ENCODE results near the gene SP140.
A peak's percentile ranks its signal among the peaks of the same experiment; 100 is the strongest.
"Not testable (repeated sequence)": the region's sequence is repeated elsewhere in the genome, so short reads cannot be mapped to it uniquely, and the experiment has no call there.

Gene SP140

GRCh38 chr2:230289311-230289710, 63.8 kb downstream of the SP140 start:
- not testable (repeated sequence) for DNase-seq (ENCODE audit: low read depth in 2 of 2)

DNA sequence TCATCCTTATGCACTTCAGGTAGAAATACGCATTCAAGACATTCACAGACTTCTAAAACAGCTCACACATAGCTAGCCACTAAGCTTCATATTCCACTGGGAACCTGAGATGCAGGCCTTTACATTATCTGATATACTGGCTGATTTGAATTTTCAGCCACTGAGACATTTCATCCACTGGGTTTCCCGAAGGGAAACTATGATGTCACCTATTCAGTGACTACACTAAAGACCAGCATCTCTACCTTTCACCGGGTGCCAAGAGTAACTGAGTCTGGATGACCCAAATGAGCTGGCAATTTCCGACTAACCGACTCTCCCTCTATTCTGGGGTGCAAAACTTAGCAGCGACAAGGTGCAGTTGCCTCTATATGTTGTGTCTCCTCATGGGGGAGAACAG, 69.7 kb downstream of the SP140 start:
- no peak for DNase-seq (ENCODE audit: low read depth in 2 of 2)

DNA sequence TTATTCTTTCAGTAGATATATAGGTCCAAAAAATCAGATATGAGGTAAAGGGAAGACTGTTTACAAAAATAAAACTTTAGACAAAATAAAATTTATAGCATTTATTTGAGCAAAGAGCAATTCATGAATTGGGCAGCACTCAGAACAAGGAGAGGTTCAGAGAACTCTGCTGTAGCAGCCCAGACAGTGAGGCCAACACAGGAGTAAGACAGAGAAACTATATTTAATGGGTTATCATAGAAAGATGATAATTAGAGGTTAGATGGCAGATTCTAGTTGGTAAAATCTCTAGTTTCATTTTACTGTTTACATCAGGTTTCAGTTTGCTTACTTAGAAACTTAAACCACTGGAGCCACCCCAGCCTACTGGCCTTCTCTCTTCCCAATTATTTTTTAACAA, 71.4 kb downstream of the SP140 start:
- no peak for DNase-seq (ENCODE audit: low read depth in 2 of 2)

- no peak for DNase-seq (ENCODE audit: low read depth in 2 of 2)
These were observed 74.1 kb downstream of the SP140 start for GRCh38 chr2:230299618-230300017.

DNA sequence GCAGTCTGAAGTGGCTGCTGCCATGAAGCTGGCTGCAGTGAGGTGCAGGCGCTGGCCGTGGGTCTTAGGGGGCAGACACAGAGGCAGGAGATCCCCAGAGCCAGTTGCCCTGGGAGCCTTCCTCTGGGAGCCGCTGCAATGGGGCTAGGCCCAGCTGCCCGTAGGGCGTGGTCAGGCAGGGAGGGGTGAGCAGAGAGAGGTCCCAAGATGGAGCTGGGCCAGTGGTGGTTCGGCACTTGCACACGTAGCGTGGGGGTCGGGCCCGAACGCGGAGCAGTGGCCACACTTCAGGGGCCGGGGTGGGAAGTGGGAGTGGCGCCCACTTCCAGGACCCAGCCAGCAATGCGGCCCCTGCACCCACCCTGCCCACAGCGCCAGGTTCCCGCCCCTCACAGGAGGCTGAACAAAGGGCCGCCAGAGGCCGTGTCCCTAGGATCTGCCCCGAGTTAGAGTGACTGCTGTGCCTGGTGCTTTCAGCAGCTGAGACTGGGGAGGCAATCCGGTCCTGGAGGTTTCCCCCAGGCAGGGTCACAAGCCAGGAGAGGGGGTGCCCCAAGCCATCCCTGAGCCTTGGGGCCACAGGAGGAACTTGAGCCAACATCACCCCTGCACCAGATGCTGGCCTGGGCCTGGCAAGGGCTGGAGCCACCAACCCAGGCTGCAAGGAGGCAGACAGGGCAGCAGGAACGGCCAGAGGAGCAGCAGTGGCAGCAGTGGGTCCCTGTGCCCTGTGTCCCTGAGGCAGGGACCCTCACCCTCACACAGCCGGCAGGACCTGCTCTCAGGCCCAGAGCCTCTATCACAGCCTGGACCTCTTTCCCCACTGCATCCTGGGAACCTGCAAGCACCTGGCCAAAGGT, 80.1 kb downstream of the SP140 start:
- no peak for DNase-seq (ENCODE audit: low read depth in 2 of 2)

DNA sequence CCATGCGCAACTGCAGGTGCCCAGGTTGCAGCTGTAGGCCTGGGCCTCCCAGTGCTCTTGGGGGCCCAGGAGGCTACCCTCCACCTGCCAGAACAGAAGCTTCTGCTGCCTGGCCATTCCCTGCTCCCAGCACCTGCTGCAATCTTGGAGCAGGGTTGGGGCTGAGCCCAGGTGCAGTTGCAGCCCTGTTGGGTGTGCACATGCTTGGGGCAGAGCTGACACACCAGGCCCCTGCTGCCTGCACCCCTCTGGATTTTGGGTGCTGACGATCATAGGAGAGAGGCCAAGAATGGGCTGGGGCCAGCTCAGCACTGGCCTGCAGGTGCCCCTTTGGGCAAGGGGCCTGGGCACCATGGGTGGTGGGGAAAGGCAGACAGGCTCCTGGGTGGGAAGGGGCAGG, 80.9 kb downstream of the SP140 start:
- no peak for DNase-seq (ENCODE audit: low read depth in 2 of 2)

- DNase-seq (ENCODE audit: low read depth in 2 of 2): no peak
These were observed 81.9 kb downstream of the SP140 start for GRCh38 chr2:230307485-230307884.

- no peak for DNase-seq (ENCODE audit: low read depth in 2 of 2)
These were observed 83.0 kb downstream of the SP140 start for GRCh38 chr2:230308402-230309000.

DNA sequence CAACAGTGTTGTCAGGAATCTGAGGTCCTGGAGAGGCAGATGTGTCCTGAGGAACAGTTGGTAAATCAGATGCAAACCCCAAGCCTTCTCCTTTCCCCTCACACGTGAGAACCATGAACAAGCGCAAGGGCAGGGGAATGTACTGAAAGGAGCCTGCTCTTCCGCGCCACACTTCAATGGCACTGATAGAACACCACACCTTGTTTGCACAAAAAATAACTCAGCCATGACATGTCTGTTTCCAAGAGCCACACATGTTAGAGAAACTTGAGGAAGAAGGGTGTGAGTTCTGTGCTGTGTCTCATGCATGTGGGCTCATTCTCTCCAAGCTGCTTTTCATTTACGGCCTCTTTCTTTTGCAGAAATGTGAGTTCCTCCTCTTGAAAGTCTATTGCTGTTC, 85.3 kb downstream of the SP140 start:
- not testable (repeated sequence) for DNase-seq (ENCODE audit: low read depth in 2 of 2)

GRCh38 chr2:230311634-230312033, 86.1 kb downstream of the SP140 start:
- not testable (repeated sequence) for DNase-seq (ENCODE audit: low read depth in 2 of 2)

GRCh38 chr2:230312638-230313037, 87.1 kb downstream of the SP140 start:
- DNase-seq (ENCODE audit: low read depth in 2 of 2): peak in 1 of 2 experiments; percentile 6

GRCh38 chr2:230317366-230317765, 91.8 kb downstream of the SP140 start:
- no peak for DNase-seq (ENCODE audit: low read depth in 2 of 2)

DNA sequence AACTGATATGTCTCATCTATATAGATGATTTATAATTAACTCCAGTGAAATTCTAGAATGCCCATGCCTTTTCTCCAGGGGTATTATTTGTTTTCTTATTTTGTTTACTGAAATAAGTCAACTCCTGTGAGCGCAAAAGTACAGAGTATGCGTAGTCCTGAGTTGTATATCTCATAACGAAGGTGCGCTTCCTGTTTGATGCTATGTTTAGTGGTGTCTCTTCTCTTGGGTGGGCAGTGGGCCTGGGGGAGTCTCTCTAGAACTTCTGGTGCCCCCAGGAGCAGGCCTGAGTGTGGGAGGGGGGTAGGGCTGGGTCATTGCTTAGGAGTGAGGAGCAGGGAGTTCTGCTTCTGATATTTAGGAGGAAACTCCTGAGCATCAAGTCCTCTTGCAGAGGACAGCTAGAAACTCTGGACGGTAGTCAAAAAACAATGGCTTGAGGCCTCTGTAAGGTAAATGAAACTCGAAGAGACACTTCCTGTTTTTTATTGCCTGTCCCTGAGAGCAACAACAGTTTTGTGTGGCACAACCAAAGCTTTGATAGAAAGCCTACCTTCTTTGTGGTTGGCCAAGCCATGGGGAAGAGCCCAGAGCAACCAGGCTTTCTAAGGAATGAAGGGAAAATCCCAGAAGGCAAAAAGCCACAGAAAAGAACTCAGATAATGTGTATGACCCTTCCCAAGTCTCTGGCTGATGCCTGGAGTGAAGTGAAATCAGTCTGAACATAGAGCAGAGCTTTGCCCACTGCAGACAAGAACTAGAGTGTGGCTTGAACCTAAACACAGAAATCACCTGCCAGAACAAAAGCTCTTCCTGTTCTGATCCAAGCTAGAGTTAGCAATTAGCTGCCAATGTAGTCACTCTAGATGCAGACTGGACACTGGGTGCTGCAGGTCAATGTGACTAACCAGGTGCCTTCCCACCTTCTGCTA, 92.9 kb downstream of the SP140 start:
- no peak for DNase-seq (ENCODE audit: low read depth in 2 of 2)

GRCh38 chr2:230319211-230319862, 93.8 kb downstream of the SP140 start:
- DNase-seq (ENCODE audit: low read depth in 2 of 2): no peak

DNA sequence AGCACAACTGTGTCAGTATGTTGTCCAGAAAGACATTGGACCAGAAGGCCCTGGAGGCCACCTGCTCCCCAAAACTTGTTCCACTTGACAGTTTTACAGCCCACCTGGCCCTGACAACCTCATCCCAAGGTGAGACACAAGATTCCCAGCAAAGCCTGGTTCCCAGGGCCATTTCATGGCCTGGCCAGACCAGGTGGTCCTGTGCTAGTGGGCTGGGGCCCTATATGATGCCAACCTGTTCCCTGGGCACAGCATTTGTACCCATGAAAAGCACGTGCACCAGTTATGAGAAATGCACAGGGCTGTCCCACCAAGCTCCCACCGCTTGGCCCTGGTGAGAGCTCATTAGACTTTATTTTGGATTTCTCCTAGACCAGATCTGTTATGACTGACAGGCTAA, 95.5 kb downstream of the SP140 start:
- DNase-seq (ENCODE audit: low read depth in 2 of 2): no peak

- DNase-seq (ENCODE audit: low read depth in 2 of 2): no peak
These were observed 97.2 kb downstream of the SP140 start for GRCh38 chr2:230322561-230323384.

GRCh38 chr2:230323385-230324106, 98.0 kb downstream of the SP140 start:
- no peak for DNase-seq (ENCODE audit: low read depth in 2 of 2)

- no peak for DNase-seq (ENCODE audit: low read depth in 2 of 2)
These were observed 99.0 kb downstream of the SP140 start for GRCh38 chr2:230324503-230324902.

DNA sequence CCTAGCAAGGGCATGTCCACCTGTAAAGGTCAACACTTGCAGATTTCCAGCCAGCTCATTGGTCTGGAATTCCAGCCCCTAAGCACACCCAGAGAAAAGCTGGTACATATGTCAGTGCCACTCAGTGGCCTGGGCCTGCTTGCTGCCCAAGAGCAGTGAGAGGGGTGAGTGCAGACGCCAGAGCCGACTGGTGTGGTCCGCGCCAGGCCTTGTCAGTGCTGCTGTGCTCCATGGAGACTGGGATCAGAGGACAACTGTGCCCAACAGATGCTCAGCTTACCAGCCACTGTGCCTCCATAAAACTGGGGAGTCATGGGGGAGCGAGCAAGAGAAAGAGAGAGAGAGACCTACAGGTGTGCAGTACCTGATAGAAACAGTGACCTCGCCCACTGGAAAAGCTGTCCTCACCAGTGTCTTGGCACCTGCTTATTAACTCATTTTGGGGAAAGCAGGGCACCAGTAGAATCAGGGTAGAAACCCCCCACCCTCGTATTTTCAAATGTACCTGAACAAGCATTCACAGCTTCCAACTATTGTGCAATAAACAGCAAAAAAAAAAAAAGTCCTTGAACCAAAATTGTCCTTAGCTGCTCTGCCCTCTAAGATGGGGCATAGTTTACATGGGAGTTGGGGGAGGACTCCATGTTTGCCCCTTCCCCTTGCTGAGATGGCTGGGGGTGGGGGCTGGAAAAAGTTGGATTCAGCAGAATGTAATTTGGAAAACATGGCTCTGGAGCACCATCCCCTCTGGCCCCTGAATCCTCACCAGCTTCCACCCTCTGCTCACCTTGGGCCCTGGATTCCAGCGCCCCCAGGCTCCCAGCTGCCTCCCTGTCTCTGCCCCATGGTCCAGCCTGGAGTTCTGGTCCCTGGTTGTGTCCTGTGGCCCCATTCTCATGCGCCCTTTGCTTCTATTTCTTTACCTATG, 100.0 kb downstream of the SP140 start:
- DNase-seq (ENCODE audit: low read depth in 2 of 2): no peak

All from fibroblast of skin of left quadriceps (primary cell).